Omental fat pad (tissue), 4 donors: ENCODE results near the gene C19orf25. TPM values are rescaled to one million over a fixed set of nuclear protein-coding genes. Genes with fewer than 3 reads are reported as not detected.
"Not testable (repeated sequence)": the region's sequence is repeated elsewhere in the genome, so short reads cannot be mapped to it uniquely, and the experiment has no call there.

Source experiments
- ATAC-seq: fragments of 150-250 bp; one replicate; pipeline ENCODE4 v1.9.1; 2016; ENCODE audit warnings: mild to moderate bottlenecking, moderate library complexity; ENCODE audit not compliant: low FRiP score
- DNase-seq: peaks from one replicate; pipeline ENCODE4 v3.0.0-alpha.2; 2019; ENCODE audit warnings: low spot score
- CTCF ChIP-seq, 3 donors: fragments of 450-650 bp; IDR thresholded peaks; one replicate each; pipeline ENCODE4 v1.5.1; 2016 to 2017; ENCODE audit warnings: antibody characterized with exemption in 3 of 3, mild to moderate bottlenecking in 3 of 3, moderate library complexity in 2 of 3
- total RNA-seq, 4 donors: library from RNA; depleted of rRNA; stranded (reverse); fragments of >200 nt; gene quantifications; one replicate each; pipeline ENCODE4 v1.1.0, GENCODE V29; 2016

The C19orf25 gene
- total RNA-seq, 4 donors from 2014 or later = 17.6 to 26.2 (median 20.6) TPM

- no peak for ATAC-seq
- DNase-seq = no peak
- TF ChIP-seq CTCF (IDR thresholded peaks at IDR 0.05) = no peak
These were observed 22.2 kb upstream of the C19orf25 start for GRCh38 chr19:1501200-1501595.

- not testable (repeated sequence) for ATAC-seq
These were observed 20.2 kb upstream of the C19orf25 start for GRCh38 chr19:1499231-1499630.

GRCh38 chr19:1497578-1498235 is 18.7 kb upstream of the C19orf25 start:
- ATAC-seq = no peak
- DNase-seq = no peak
- no peak for TF ChIP-seq CTCF (IDR thresholded peaks at IDR 0.05)

More at GRCh38 chr19:1499231-1499630, 20.2 kb upstream of the C19orf25 start:
- DNase-seq = not testable (repeated sequence)

GRCh38 chr19:1496714-1497577 is 17.9 kb upstream of the C19orf25 start:
- TF ChIP-seq CTCF (IDR thresholded peaks at IDR 0.05) = no peak
- no peak for ATAC-seq
- no peak for DNase-seq

GRCh38 chr19:1495799-1496713 is 17.0 kb upstream of the C19orf25 start:
- no peak for ATAC-seq
- DNase-seq = no peak
- no peak for TF ChIP-seq CTCF (IDR thresholded peaks at IDR 0.05)

GRCh38 chr19:1495051-1495798 is 16.2 kb upstream of the C19orf25 start:
- DNase-seq = no peak
- TF ChIP-seq CTCF (IDR thresholded peaks at IDR 0.05) = no peak
- no peak for ATAC-seq
